GM19372 (cell line): ENCODE data around the gene KAZN.

Experiments
- ATAC-seq: cut with Tn5 transposase; IDR thresholded peaks from one replicate; pipeline ENCODE4 v1.9.1; 2021; ENCODE audit warnings: mild to moderate bottlenecking, low read depth, moderate library complexity; ENCODE audit not compliant: unreplicated experiment

The KAZN gene

GRCh38 chr1:14583788-14584187 lies 14.7 kb upstream of the KAZN start:
- ATAC-seq: no peak

- ATAC-seq: no peak
Measured at GRCh38 chr1:14585728-14586127, 12.8 kb upstream of the KAZN start.

GRCh38 chr1:14590411-14591180 lies 7.9 kb upstream of the KAZN start:
- ATAC-seq: no peak

GRCh38 chr1:14591600-14591999 lies 6.9 kb upstream of the KAZN start:
- ATAC-seq: no peak

GRCh38 chr1:14592004-14592631 lies 6.4 kb upstream of the KAZN start:
- no peak for ATAC-seq

GRCh38 chr1:14593302-14593701 lies 5.2 kb upstream of the KAZN start:
- ATAC-seq: no peak

- ATAC-seq: no peak
Measured at GRCh38 chr1:14594045-14594444, 4.4 kb upstream of the KAZN start.

GRCh38 chr1:14596591-14596990 lies 1.9 kb upstream of the KAZN start:
- no peak for ATAC-seq

GRCh38 chr1:14597343-14598006 lies 1.0 kb upstream of the KAZN start:
- ATAC-seq: no peak

- ATAC-seq: no peak
Measured at GRCh38 chr1:14598007-14598497, 433 bp upstream of the KAZN start.

- ATAC-seq: no peak
Measured at GRCh38 chr1:14599183-14599791, 802 bp downstream of the KAZN start.

- no peak for ATAC-seq
Measured at GRCh38 chr1:14599800-14600199, 1.3 kb downstream of the KAZN start.

- no peak for ATAC-seq
Measured at GRCh38 chr1:14600405-14601112, 2.1 kb downstream of the KAZN start.

GRCh38 chr1:14602136-14602535 lies 3.7 kb downstream of the KAZN start:
- ATAC-seq: no peak

GRCh38 chr1:14603645-14604044 lies 5.2 kb downstream of the KAZN start:
- no peak for ATAC-seq

- no peak for ATAC-seq
Measured at GRCh38 chr1:14604414-14604813, 5.9 kb downstream of the KAZN start.

- no peak for ATAC-seq
Measured at GRCh38 chr1:14605945-14606344, 7.5 kb downstream of the KAZN start.

- no peak for ATAC-seq
Measured at GRCh38 chr1:14606632-14607031, 8.1 kb downstream of the KAZN start.

GRCh38 chr1:14607295-14607694 lies 8.8 kb downstream of the KAZN start:
- no peak for ATAC-seq

GRCh38 chr1:14608308-14608707 lies 9.8 kb downstream of the KAZN start:
- no peak for ATAC-seq

GRCh38 chr1:14610761-14611160 lies 12.3 kb downstream of the KAZN start:
- no peak for ATAC-seq
